Fibroblast of upper back skin (primary cell): Measurements from ENCODE around the gene JPT1.
A peak's percentile ranks its signal among the peaks of the same experiment; 100 is the strongest.

Experiments
- DNase-seq: peaks from one replicate; pipeline ENCODE4 v3.0.0-alpha.2; 2013

JPT1 gene

GRCh38 chr17:75103601-75104554 lies 50.4 kb downstream of the JPT1 start:
- no peak for DNase-seq

- no peak for DNase-seq
These were observed 51.9 kb downstream of the JPT1 start for GRCh38 chr17:75102385-75102821.

GRCh38 chr17:75099881-75100595 lies 54.3 kb downstream of the JPT1 start:
- DNase-seq = no peak

GRCh38 chr17:75098861-75099260 lies 55.5 kb downstream of the JPT1 start:
- DNase-seq = no peak

GRCh38 chr17:75097865-75098264 lies 56.4 kb downstream of the JPT1 start:
- DNase-seq = no peak

GRCh38 chr17:75096082-75096625 lies 58.2 kb downstream of the JPT1 start:
- peak; percentile 62 for DNase-seq

GRCh38 chr17:75094871-75095399 lies 59.4 kb downstream of the JPT1 start:
- no peak for DNase-seq

- peak; percentile 39 for DNase-seq
These were observed 60.7 kb downstream of the JPT1 start for GRCh38 chr17:75093548-75094158.

GRCh38 chr17:75091855-75092327 lies 62.4 kb downstream of the JPT1 start:
- DNase-seq = no peak

GRCh38 chr17:75090871-75091854 lies 63.1 kb downstream of the JPT1 start:
- DNase-seq = no peak

GRCh38 chr17:75088465-75089417 lies 65.6 kb downstream of the JPT1 start:
- no peak for DNase-seq

GRCh38 chr17:75087558-75088453 lies 66.5 kb downstream of the JPT1 start, which contains the start of gene SLC16A5:
TSS of gene SLC16A5 (plus strand) at chr17:75087954. CDS start at chr17:75093637, 5,683 bp downstream.
- DNase-seq = peak; percentile 78

GRCh38 chr17:75087182-75087557 lies 67.1 kb downstream of the JPT1 start:
- DNase-seq = no peak

GRCh38 chr17:75086496-75087181 lies 67.7 kb downstream of the JPT1 start:
- no peak for DNase-seq
